ENCODE measurements around the gene CCDC51.
A peak's percentile ranks its signal among the peaks of the same experiment; 100 is the strongest.
"Not testable (repeated sequence)": the region's sequence is repeated elsewhere in the genome, so short reads cannot be mapped to it uniquely, and the experiment has no call there.

Gene CCDC51

DNA sequence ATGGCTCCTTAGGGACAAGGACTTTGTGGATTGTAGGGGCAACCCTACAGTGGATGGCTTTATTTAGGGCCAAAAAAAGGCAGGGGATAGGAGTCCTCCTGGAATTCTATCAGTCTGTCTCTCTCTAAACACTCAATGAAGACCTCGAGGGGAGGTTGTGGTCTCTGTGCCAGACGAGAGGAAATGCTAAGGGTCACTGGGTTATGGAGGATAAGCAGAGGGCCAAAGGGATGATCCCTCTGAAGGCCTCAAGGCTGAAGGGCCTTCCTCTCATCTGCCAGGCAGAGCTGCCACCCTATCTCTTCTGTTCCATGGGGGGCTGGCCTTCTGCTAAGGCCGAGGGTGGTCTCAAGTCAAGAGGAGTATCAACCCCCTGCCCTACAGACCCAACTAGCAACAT is 37.0 kb downstream of the CCDC51 start:
- Histone ChIP-seq H3K4me2 (ENCODE audit: low read length) (no peak overlapping the region), H3K27ac (ENCODE audit: low read depth, low read length) (no peak overlapping the region), H3K4ac (ENCODE audit: low read depth, low read length) (no peak overlapping the region), H3K79me2 (ENCODE audit: control insufficient read depth, insufficient read depth, low read length, poor library complexity) (no peaks in the 10 kb centered on the region), H3K4me1 (ENCODE audit: control insufficient read depth in 1 of 2, insufficient read depth in 2 of 2, low read length in 2 of 2) (no peaks in the 10 kb centered on the region), H3K9me3 (ENCODE audit: insufficient read depth, low read depth, low read length) (no peaks in the 10 kb centered on the region), H3K23ac (ENCODE audit: low read length) (no peak overlapping the region), H2BK12ac (ENCODE audit: low read length) (no peak overlapping the region), H3K79me1 (ENCODE audit: low read length) (no peaks in the 10 kb centered on the region), H4K12ac (ENCODE audit: low read depth, low read length) (no peak overlapping the region), H3K18ac (ENCODE audit: low read length) (no peak overlapping the region), H2BK120ac (ENCODE audit: insufficient read depth, low read length, poor library complexity) (no peak overlapping the region), H2AFZ (ENCODE audit: insufficient read depth, low read length, poor library complexity) (no peak overlapping the region), H4K91ac (ENCODE audit: low read depth, low read length) (no peak overlapping the region), H4K8ac (ENCODE audit: low read depth, low read length) (no peak overlapping the region), H3K36me3 (ENCODE audit: control insufficient read depth in 1 of 2, insufficient read depth in 2 of 2, low read length in 2 of 2) (peaks cover 47 to 51% of the 10 kb centered on the region in 2 experiments), H2AK5ac (ENCODE audit: low read length) (no peak overlapping the region), H3K14ac (ENCODE audit: low read length) (no peak overlapping the region), H2BK5ac (ENCODE audit: low read depth, low read length, poor library complexity) (no peak overlapping the region), H3K4me3 (ENCODE audit: low read depth, low read length) (no peak overlapping the region), H3K27me3 (ENCODE audit: insufficient read depth, low read length) (no peaks in the 10 kb centered on the region), H3K9ac (ENCODE audit: low read length) (no peak overlapping the region)
- no CpG with 5 or more reads among the region's 3 CpGs for WGBS (ENCODE audit: extremely low coverage, insufficient coverage, insufficient read length)
- no peak for DNase-seq

DNA sequence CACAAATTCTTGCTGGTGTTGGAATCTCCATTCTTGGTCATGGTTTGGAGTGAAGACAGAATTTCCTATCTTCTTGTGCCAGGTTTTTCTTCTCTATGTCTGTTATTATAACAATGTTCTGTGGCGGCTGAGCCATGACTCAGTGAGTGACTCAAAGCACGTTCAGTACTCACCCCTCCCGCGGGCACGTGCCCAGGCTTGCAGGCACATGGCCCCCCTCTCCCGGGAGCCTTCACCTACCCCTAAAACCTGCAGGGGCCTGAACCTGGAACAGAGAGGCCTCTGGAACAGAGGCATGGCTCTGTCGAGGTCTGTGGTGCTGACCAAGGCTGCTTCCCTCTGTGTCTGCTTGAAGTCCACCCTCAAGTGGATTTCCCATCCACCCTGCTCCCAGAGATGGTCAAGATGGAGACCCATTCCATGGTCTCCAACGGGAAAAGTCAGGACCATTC is 37.6 kb downstream of the CCDC51 start:
- H3K4me2 ChIP-seq (ENCODE audit: low read length): no peak overlapping the region
- peak; percentile 33 to 64 for DNase-seq
- H2AK5ac ChIP-seq (ENCODE audit: low read length): no peak overlapping the region
- H3K4ac ChIP-seq (ENCODE audit: low read depth, low read length): no peak overlapping the region
- no peak overlapping the region for H3K14ac ChIP-seq (ENCODE audit: low read length)
- no peaks in the 10 kb centered on the region for H3K9me3 ChIP-seq (ENCODE audit: insufficient read depth, low read depth, low read length)
- H3K79me2 ChIP-seq (ENCODE audit: control insufficient read depth, insufficient read depth, low read length, poor library complexity): no peaks in the 10 kb centered on the region
- H2BK5ac ChIP-seq (ENCODE audit: low read depth, low read length, poor library complexity): no peak overlapping the region
- H2AFZ ChIP-seq (ENCODE audit: insufficient read depth, low read length, poor library complexity): no peak overlapping the region
- H2BK12ac ChIP-seq (ENCODE audit: low read length): no peak overlapping the region
- no peak overlapping the region for H2BK120ac ChIP-seq (ENCODE audit: insufficient read depth, low read length, poor library complexity)
- H3K79me1 ChIP-seq (ENCODE audit: low read length): no peaks in the 10 kb centered on the region
- H3K27me3 ChIP-seq (ENCODE audit: insufficient read depth, low read length): no peaks in the 10 kb centered on the region
- no CpG with 5 or more reads among the region's 8 CpGs for WGBS (ENCODE audit: extremely low coverage, insufficient coverage, insufficient read length)
- H3K36me3 ChIP-seq (ENCODE audit: control insufficient read depth in 1 of 2, insufficient read depth in 2 of 2, low read length in 2 of 2): peaks cover 43 to 46% of the 10 kb centered on the region in 2 experiments
- no peak overlapping the region for H4K91ac ChIP-seq (ENCODE audit: low read depth, low read length)
- H3K4me1 ChIP-seq (ENCODE audit: control insufficient read depth in 1 of 2, insufficient read depth in 2 of 2, low read length in 2 of 2): no peaks in the 10 kb centered on the region
- H3K4me3 ChIP-seq (ENCODE audit: low read depth, low read length): no peak overlapping the region
- H3K23ac ChIP-seq (ENCODE audit: low read length): no peak overlapping the region
- no peak overlapping the region for H4K8ac ChIP-seq (ENCODE audit: low read depth, low read length)
- H3K18ac ChIP-seq (ENCODE audit: low read length): no peak overlapping the region
- H3K9ac ChIP-seq (ENCODE audit: low read length): no peak overlapping the region
- H4K12ac ChIP-seq (ENCODE audit: low read depth, low read length): no peak overlapping the region
- no peak overlapping the region for H3K27ac ChIP-seq (ENCODE audit: low read depth, low read length)

DNA sequence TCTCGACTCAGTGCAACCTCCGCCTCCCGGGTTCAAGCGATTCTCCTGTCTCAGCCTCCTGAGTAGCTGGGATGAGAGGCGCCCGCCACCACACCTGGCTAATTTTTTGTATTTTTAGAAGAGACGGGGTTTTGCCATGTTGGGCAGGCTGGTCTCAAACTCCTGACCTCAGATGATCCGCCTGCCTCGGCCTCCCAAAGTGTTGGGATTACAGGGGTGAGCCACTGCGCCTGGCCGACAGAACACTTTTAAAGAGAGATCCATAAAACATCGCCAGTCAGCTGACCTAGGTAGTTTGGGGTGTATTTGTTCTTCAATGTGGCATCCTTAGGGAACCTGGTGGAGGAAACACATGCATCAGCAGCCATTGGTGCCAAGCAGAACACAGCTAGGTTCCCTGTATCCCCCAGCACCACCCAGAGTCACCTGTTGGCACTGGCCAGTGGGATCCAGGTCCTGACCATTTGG is 38.5 kb downstream of the CCDC51 start:
- not testable (repeated sequence) for H3K9ac ChIP-seq (ENCODE audit: low read length); DNase-seq; H3K79me1 ChIP-seq (ENCODE audit: low read length); H2BK5ac ChIP-seq (ENCODE audit: low read depth, low read length, poor library complexity); H3K4me1 ChIP-seq (ENCODE audit: control insufficient read depth in 1 of 2, insufficient read depth in 2 of 2, low read length in 2 of 2); H3K4me3 ChIP-seq (ENCODE audit: low read depth, low read length); H2BK120ac ChIP-seq (ENCODE audit: insufficient read depth, low read length, poor library complexity); H3K14ac ChIP-seq (ENCODE audit: low read length); H3K9me3 ChIP-seq (ENCODE audit: insufficient read depth, low read depth, low read length); H4K91ac ChIP-seq (ENCODE audit: low read depth, low read length); H2AK5ac ChIP-seq (ENCODE audit: low read length); H3K23ac ChIP-seq (ENCODE audit: low read length); H2BK12ac ChIP-seq (ENCODE audit: low read length); H4K12ac ChIP-seq (ENCODE audit: low read depth, low read length); H3K4me2 ChIP-seq (ENCODE audit: low read length); H3K18ac ChIP-seq (ENCODE audit: low read length); H3K27me3 ChIP-seq (ENCODE audit: insufficient read depth, low read length); H3K79me2 ChIP-seq (ENCODE audit: control insufficient read depth, insufficient read depth, low read length, poor library complexity); H3K27ac ChIP-seq (ENCODE audit: low read depth, low read length); H3K4ac ChIP-seq (ENCODE audit: low read depth, low read length); H2AFZ ChIP-seq (ENCODE audit: insufficient read depth, low read length, poor library complexity); H4K8ac ChIP-seq (ENCODE audit: low read depth, low read length)
- peaks cover 34 to 38% of the 10 kb centered on the region in 2 experiments for H3K36me3 ChIP-seq (ENCODE audit: control insufficient read depth in 1 of 2, insufficient read depth in 2 of 2, low read length in 2 of 2)
- no CpG with 5 or more reads among the region's 12 CpGs for WGBS (ENCODE audit: extremely low coverage, insufficient coverage, insufficient read length)

DNA sequence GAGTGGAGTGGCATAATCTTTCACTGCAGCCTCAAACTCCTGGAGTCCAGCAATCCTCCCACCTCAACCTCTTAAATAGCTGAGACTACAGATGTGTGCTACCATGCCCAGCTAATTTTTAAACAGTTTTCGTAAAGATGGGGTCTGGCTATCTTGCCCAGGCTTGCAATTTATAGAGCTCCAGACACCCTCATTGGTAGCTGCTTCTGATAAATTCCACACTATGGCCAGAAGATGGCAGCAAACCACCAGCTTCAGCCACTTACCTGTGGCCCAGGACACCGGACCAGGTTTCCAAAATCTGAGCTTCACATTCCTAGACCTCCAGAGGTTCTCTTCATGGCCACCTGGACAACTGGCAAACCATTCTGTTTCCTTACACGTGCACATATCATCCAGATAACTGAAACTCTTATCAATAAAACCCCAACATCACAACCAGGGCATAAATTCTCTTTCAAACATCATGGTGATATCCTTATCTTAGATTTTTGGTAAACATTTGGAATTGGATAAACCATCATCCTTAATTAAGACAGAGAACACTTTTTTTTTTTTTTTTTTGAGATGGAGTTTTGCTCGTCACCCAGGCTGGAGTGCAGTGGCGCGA is 39.0 kb downstream of the CCDC51 start:
- Histone ChIP-seq H3K14ac (ENCODE audit: low read length) (no peak overlapping the region), H3K27me3 (ENCODE audit: insufficient read depth, low read length) (no peaks in the 10 kb centered on the region), H3K23ac (ENCODE audit: low read length) (no peak overlapping the region), H3K36me3 (ENCODE audit: control insufficient read depth in 1 of 2, insufficient read depth in 2 of 2, low read length in 2 of 2) (peaks cover 29 to 33% of the 10 kb centered on the region in 2 experiments), H2AK5ac (ENCODE audit: low read length) (no peak overlapping the region), H4K8ac (ENCODE audit: low read depth, low read length) (no peak overlapping the region), H3K79me1 (ENCODE audit: low read length) (no peaks in the 10 kb centered on the region), H3K27ac (ENCODE audit: low read depth, low read length) (no peak overlapping the region), H3K4ac (ENCODE audit: low read depth, low read length) (no peak overlapping the region), H2AFZ (ENCODE audit: insufficient read depth, low read length, poor library complexity) (no peak overlapping the region), H3K79me2 (ENCODE audit: control insufficient read depth, insufficient read depth, low read length, poor library complexity) (no peaks in the 10 kb centered on the region), H2BK5ac (ENCODE audit: low read depth, low read length, poor library complexity) (no peak overlapping the region), H3K18ac (ENCODE audit: low read length) (no peak overlapping the region), H4K12ac (ENCODE audit: low read depth, low read length) (no peak overlapping the region), H4K91ac (ENCODE audit: low read depth, low read length) (no peak overlapping the region), H3K9me3 (ENCODE audit: insufficient read depth, low read depth, low read length) (no peaks in the 10 kb centered on the region), H3K4me2 (ENCODE audit: low read length) (no peak overlapping the region), H3K9ac (ENCODE audit: low read length) (no peak overlapping the region), H3K4me1 (ENCODE audit: control insufficient read depth in 1 of 2, insufficient read depth in 2 of 2, low read length in 2 of 2) (no peaks in the 10 kb centered on the region), H2BK120ac (ENCODE audit: insufficient read depth, low read length, poor library complexity) (no peak overlapping the region), H2BK12ac (ENCODE audit: low read length) (no peak overlapping the region), H3K4me3 (ENCODE audit: low read depth, low read length) (no peak overlapping the region)
- DNase-seq: peak; percentile 57 to 90
- no CpG with 5 or more reads among the region's 6 CpGs for WGBS (ENCODE audit: extremely low coverage, insufficient coverage, insufficient read length)
